Skeletal muscle satellite cell (primary cell): ENCODE measurements around the gene PTPN14.
A peak's percentile ranks its signal among the peaks of the same experiment; 100 is the strongest.
"Not testable (repeated sequence)": the region's sequence is repeated elsewhere in the genome, so short reads cannot be mapped to it uniquely, and the experiment has no call there.

Experiments used
- H3K27me3 ChIP-seq: 2 replicates; pipeline ENCODE4 v1.7.0; 2013; ENCODE audit warnings: low read length; ENCODE audit not compliant: control insufficient read depth, insufficient read depth
- H3K36me3 ChIP-seq: 2 replicates; pipeline ENCODE4 v1.7.0; 2013; ENCODE audit warnings: mild to moderate bottlenecking, control low read depth, low read length; ENCODE audit not compliant: insufficient read depth
- H3K4me1 ChIP-seq: 2 replicates; pipeline ENCODE4 v1.7.0; 2013; ENCODE audit warnings: low read length; ENCODE audit not compliant: control insufficient read depth, insufficient read depth
- H3K4me2 ChIP-seq: 2 replicates; pipeline ENCODE4 v1.7.0; 2013; ENCODE audit warnings: mild to moderate bottlenecking, low read length
- H3K4me3 ChIP-seq: 2 replicates; pipeline ENCODE4 v1.7.0; 2013; ENCODE audit warnings: low read length
- H3K9ac ChIP-seq: 2 replicates; pipeline ENCODE4 v1.7.0; 2013; ENCODE audit warnings: mild to moderate bottlenecking, low read depth, low read length, moderate library complexity
- H3K9me3 ChIP-seq: replicated peaks from 2 replicates; pipeline ENCODE4 v1.7.0; 2013; ENCODE audit warnings: mild to moderate bottlenecking, control low read depth, low read length

Gene PTPN14

GRCh38 chr1:214483180-214483579 is 68.2 kb downstream of the PTPN14 start:
- not testable (repeated sequence) for H3K9ac ChIP-seq, H3K4me1 ChIP-seq, H3K9me3 ChIP-seq, H3K4me3 ChIP-seq, H3K27me3 ChIP-seq, H3K4me2 ChIP-seq
- H3K36me3 ChIP-seq = peaks cover 16% of the 10 kb centered on the region

GRCh38 chr1:214481983-214482634 is 69.3 kb downstream of the PTPN14 start:
- not testable (repeated sequence) for H3K4me3 ChIP-seq, H3K4me2 ChIP-seq, H3K9me3 ChIP-seq, H3K27me3 ChIP-seq, H3K9ac ChIP-seq
- Histone ChIP-seq H3K4me1 (peaks cover 16% of the 10 kb centered on the region), H3K36me3 (peaks cover 16% of the 10 kb centered on the region)

GRCh38 chr1:214476986-214477870 is 74.2 kb downstream of the PTPN14 start:
- Histone ChIP-seq H3K36me3 (no peaks in the 10 kb centered on the region), H3K4me3 (peak overlapping the region; percentile 10), H3K9me3 (no peaks in the 10 kb centered on the region), H3K4me1 (peaks cover 47% of the 10 kb centered on the region), H3K27me3 (no peaks in the 10 kb centered on the region), H3K9ac (peak overlapping the region; percentile 6), H3K4me2 (peak overlapping the region; percentile 60)

- peak overlapping the region; percentile 60 for H3K4me2 ChIP-seq
- H3K36me3 ChIP-seq = no peaks in the 10 kb centered on the region
- peak overlapping the region; percentile 20 for H3K9ac ChIP-seq
- H3K9me3 ChIP-seq = no peaks in the 10 kb centered on the region
- H3K4me1 ChIP-seq = peaks cover 56% of the 10 kb centered on the region
- H3K4me3 ChIP-seq = peak overlapping the region; percentile 46
- no peaks in the 10 kb centered on the region for H3K27me3 ChIP-seq
Measured at GRCh38 chr1:214476229-214476985, 75.0 kb downstream of the PTPN14 start.

GRCh38 chr1:214475746-214476145 is 75.7 kb downstream of the PTPN14 start:
- H3K36me3 ChIP-seq = no peaks in the 10 kb centered on the region
- H3K4me1 ChIP-seq = peaks cover 59% of the 10 kb centered on the region
- no peak overlapping the region for H3K9ac ChIP-seq
- no peaks in the 10 kb centered on the region for H3K9me3 ChIP-seq
- peak overlapping the region; percentile 60 for H3K4me2 ChIP-seq
- H3K4me3 ChIP-seq = peak overlapping the region; percentile 46
- H3K27me3 ChIP-seq = no peaks in the 10 kb centered on the region

- Histone ChIP-seq H3K36me3 (no peaks in the 10 kb centered on the region), H3K4me3 (no peak overlapping the region), H3K4me2 (no peak overlapping the region), H3K9ac (no peak overlapping the region), H3K9me3 (no peaks in the 10 kb centered on the region), H3K4me1 (peaks cover 59% of the 10 kb centered on the region), H3K27me3 (no peaks in the 10 kb centered on the region)
Measured at GRCh38 chr1:214475331-214475730, 76.1 kb downstream of the PTPN14 start.

GRCh38 chr1:214474467-214474866 is 76.9 kb downstream of the PTPN14 start:
- H3K36me3 ChIP-seq = no peaks in the 10 kb centered on the region
- H3K9ac ChIP-seq = no peak overlapping the region
- no peaks in the 10 kb centered on the region for H3K27me3 ChIP-seq
- H3K4me1 ChIP-seq = peaks cover 59% of the 10 kb centered on the region
- no peak overlapping the region for H3K4me2 ChIP-seq
- H3K9me3 ChIP-seq = no peaks in the 10 kb centered on the region
- no peak overlapping the region for H3K4me3 ChIP-seq

GRCh38 chr1:214473862-214474261 is 77.5 kb downstream of the PTPN14 start:
- H3K27me3 ChIP-seq = no peaks in the 10 kb centered on the region
- H3K9ac ChIP-seq = no peak overlapping the region
- H3K36me3 ChIP-seq = no peaks in the 10 kb centered on the region
- H3K9me3 ChIP-seq = no peaks in the 10 kb centered on the region
- no peak overlapping the region for H3K4me2 ChIP-seq
- H3K4me1 ChIP-seq = peaks cover 59% of the 10 kb centered on the region
- H3K4me3 ChIP-seq = no peak overlapping the region

GRCh38 chr1:214473387-214473786 is 78.0 kb downstream of the PTPN14 start:
- no peak overlapping the region for H3K4me3 ChIP-seq
- peaks cover 59% of the 10 kb centered on the region for H3K4me1 ChIP-seq
- H3K27me3 ChIP-seq = no peaks in the 10 kb centered on the region
- H3K9ac ChIP-seq = no peak overlapping the region
- no peak overlapping the region for H3K4me2 ChIP-seq
- no peaks in the 10 kb centered on the region for H3K9me3 ChIP-seq
- H3K36me3 ChIP-seq = no peaks in the 10 kb centered on the region

- Histone ChIP-seq H3K4me1 (peaks cover 49% of the 10 kb centered on the region), H3K9ac (no peak overlapping the region), H3K36me3 (no peaks in the 10 kb centered on the region), H3K4me2 (no peak overlapping the region), H3K4me3 (no peak overlapping the region), H3K9me3 (no peaks in the 10 kb centered on the region), H3K27me3 (no peaks in the 10 kb centered on the region)
Measured at GRCh38 chr1:214472364-214472763, 79.0 kb downstream of the PTPN14 start.

GRCh38 chr1:214471458-214471857 is 79.9 kb downstream of the PTPN14 start:
- no peaks in the 10 kb centered on the region for H3K36me3 ChIP-seq
- H3K9ac ChIP-seq = no peak overlapping the region
- H3K4me1 ChIP-seq = peaks cover 44% of the 10 kb centered on the region

More at GRCh38 chr1:214471458-214471857, 79.9 kb downstream of the PTPN14 start:
- H3K4me2 ChIP-seq = no peak overlapping the region
- no peak overlapping the region for H3K4me3 ChIP-seq
- no peaks in the 10 kb centered on the region for H3K27me3 ChIP-seq
- no peaks in the 10 kb centered on the region for H3K9me3 ChIP-seq
